OCI-LY1 (cell line): Measurements from ENCODE around the gene PTPN12.
"Not testable (repeated sequence)": the region's sequence is repeated elsewhere in the genome, so short reads cannot be mapped to it uniquely, and the experiment has no call there.

Experiments
- H2AFZ ChIP-seq: fragments of 200-600 bp; sonication (generic), shearing (Covaris generic); 2 replicates; pipeline ENCODE4 v1.6.0; 2014; ENCODE audit warnings: antibody characterized with exemption, mild to moderate bottlenecking, low read length
- H3F3A ChIP-seq: fragments of 200-600 bp; sonication (generic), shearing (Covaris generic); 2 replicates; pipeline ENCODE4 v1.6.0; 2014; ENCODE audit warnings: mild to moderate bottlenecking, antibody characterized with exemption, low read length, moderate library complexity; ENCODE audit not compliant: insufficient read depth
- H3K27ac ChIP-seq: fragments of 200-600 bp; sonication (generic); 2 replicates; pipeline ENCODE4 v1.5.1; 2014; ENCODE audit warnings: low read length, mixed run types, mild to moderate bottlenecking, low read depth; ENCODE audit not compliant: poor library complexity, severe bottlenecking
- H3K27me3 ChIP-seq: fragments of 200-600 bp; sonication (generic); 2 replicates; pipeline ENCODE4 v1.6.0; 2014; ENCODE audit warnings: antibody characterized with exemption, mild to moderate bottlenecking, low read length, moderate library complexity; ENCODE audit not compliant: insufficient read depth
- H3K36me3 ChIP-seq: fragments of 200-600 bp; sonication (generic); 2 replicates; pipeline ENCODE4 v1.6.1; 2014; ENCODE audit warnings: mild to moderate bottlenecking, antibody characterized with exemption, low read length, moderate library complexity, mixed read lengths; ENCODE audit not compliant: insufficient read depth
- H3K4me1 ChIP-seq: fragments of 200-600 bp; sonication (generic); 2 replicates; pipeline ENCODE4 v1.5.1; 2014; ENCODE audit warnings: mild to moderate bottlenecking, low read length, moderate library complexity; ENCODE audit not compliant: insufficient read depth, severe bottlenecking
- H3K4me2 ChIP-seq: fragments of 200-600 bp; sonication (generic), shearing (Covaris generic); 2 replicates; pipeline ENCODE4 v1.6.1; 2014; ENCODE audit warnings: low read length
- H3K4me3 ChIP-seq: fragments of 200-600 bp; sonication (generic); 2 replicates; pipeline ENCODE4 v1.5.1; 2014; ENCODE audit warnings: low read length, low read depth, mild to moderate bottlenecking, mixed read lengths; ENCODE audit not compliant: poor library complexity, severe bottlenecking
- H3K79me2 ChIP-seq: fragments of 200-600 bp; shearing (Covaris generic); 2 replicates; pipeline ENCODE4 v1.6.1; 2016; ENCODE audit warnings: mixed run types, low read length, mixed read lengths; ENCODE audit not compliant: insufficient read depth
- H3K9ac ChIP-seq: fragments of 200-600 bp; sonication (generic), shearing (Covaris generic); 2 replicates; pipeline ENCODE4 v1.6.1; 2014; ENCODE audit warnings: mild to moderate bottlenecking, low read length, mixed read lengths
- H3K9me2 ChIP-seq: fragments of 200-600 bp; sonication (generic), shearing (Covaris generic); 2 replicates; pipeline ENCODE4 v1.6.1; 2014; ENCODE audit warnings: low read depth, mild to moderate bottlenecking, low read length, mixed read lengths
- H3K9me3 ChIP-seq: fragments of 200-600 bp; shearing (Covaris generic); 2 replicates; pipeline ENCODE4 v1.6.1; 2014; ENCODE audit warnings: low read length, mixed read lengths
- H4K20me1 ChIP-seq: fragments of 200-600 bp; sonication (generic), shearing (Covaris generic); 2 replicates; pipeline ENCODE4 v1.6.0; 2016; ENCODE audit warnings: mild to moderate bottlenecking, low read length; ENCODE audit not compliant: insufficient read depth
- CTCF ChIP-seq: fragments of 200-600 bp; sonication (generic), shearing (Covaris generic); IDR thresholded peaks from 2 replicates; pipeline ENCODE4 v1.5.1; 2017; ENCODE audit warnings: mild to moderate bottlenecking, antibody characterized with exemption, low read length, moderate library complexity, mixed read lengths
- EZH2 ChIP-seq: fragments of 200-600 bp; sonication (generic), shearing (Covaris generic); IDR thresholded peaks from 2 replicates; pipeline ENCODE4 v1.8.0; 2017; ENCODE audit warnings: borderline replicate concordance, mixed run types, mild to moderate bottlenecking, antibody characterized with exemption, low read length, moderate library complexity, mixed read lengths

PTPN12 gene

GRCh38 chr7:77538281-77539212 is 1.5 kb downstream of the PTPN12 start:
- Histone ChIP-seq H3K4me3 (peak overlapping the region; percentile 75), H2AFZ (no peak overlapping the region), H3K36me3 (no peaks in the 10 kb centered on the region), H3K9ac (peak overlapping the region; percentile 70), H4K20me1 (no peaks in the 10 kb centered on the region), H3K27ac (no peak overlapping the region), H3F3A (no peaks in the 10 kb centered on the region), H3K27me3 (no peaks in the 10 kb centered on the region), H3K4me2 (peak overlapping the region; percentile 98), H3K79me2 (no peaks in the 10 kb centered on the region), H3K9me2 (no peaks in the 10 kb centered on the region), H3K4me1 (peaks cover 18% of the 10 kb centered on the region), H3K9me3 (no peaks in the 10 kb centered on the region)
- no peak for TF ChIP-seq EZH2
- no peak for TF ChIP-seq CTCF

GRCh38 chr7:77540402-77540822 is 3.3 kb downstream of the PTPN12 start:
- no peaks in the 10 kb centered on the region for H4K20me1 ChIP-seq
- H2AFZ ChIP-seq: no peak overlapping the region
- H3K4me2 ChIP-seq: no peak overlapping the region
- H3K4me1 ChIP-seq: peaks cover 18% of the 10 kb centered on the region
- no peaks in the 10 kb centered on the region for H3K9me2 ChIP-seq
- no peaks in the 10 kb centered on the region for H3K27me3 ChIP-seq
- H3K36me3 ChIP-seq: no peaks in the 10 kb centered on the region
- no peaks in the 10 kb centered on the region for H3K79me2 ChIP-seq
- no peak overlapping the region for H3K27ac ChIP-seq
- H3K4me3 ChIP-seq: no peak overlapping the region
- TF ChIP-seq CTCF (no peak), EZH2 (no peak)
- H3K9me3 ChIP-seq: no peaks in the 10 kb centered on the region
- H3F3A ChIP-seq: no peaks in the 10 kb centered on the region
- H3K9ac ChIP-seq: no peak overlapping the region

- H3K9me2 ChIP-seq, H3K27ac ChIP-seq, H3K9ac ChIP-seq, H3K36me3 ChIP-seq, H2AFZ ChIP-seq, H3F3A ChIP-seq, H3K27me3 ChIP-seq, H3K4me3 ChIP-seq, H4K20me1 ChIP-seq, H3K9me3 ChIP-seq, H3K79me2 ChIP-seq, H3K4me2 ChIP-seq: not testable (repeated sequence)
- peaks cover 13% of the 10 kb centered on the region for H3K4me1 ChIP-seq
These were observed 3.9 kb downstream of the PTPN12 start for GRCh38 chr7:77540993-77541392.

- H4K20me1 ChIP-seq: no peaks in the 10 kb centered on the region
- H3K27me3 ChIP-seq: no peaks in the 10 kb centered on the region
- no peak overlapping the region for H3K9ac ChIP-seq
- H3K79me2 ChIP-seq: no peaks in the 10 kb centered on the region
- H2AFZ ChIP-seq: no peak overlapping the region
- H3K9me3 ChIP-seq: no peaks in the 10 kb centered on the region
- H3K27ac ChIP-seq: no peak overlapping the region
- H3K9me2 ChIP-seq: no peaks in the 10 kb centered on the region
- no peaks in the 10 kb centered on the region for H3K36me3 ChIP-seq
- TF ChIP-seq CTCF (no peak), EZH2 (no peak)
- no peak overlapping the region for H3K4me3 ChIP-seq
- no peak overlapping the region for H3K4me2 ChIP-seq
- H3K4me1 ChIP-seq: peaks cover 13% of the 10 kb centered on the region
- no peaks in the 10 kb centered on the region for H3F3A ChIP-seq
These were observed 5.3 kb downstream of the PTPN12 start for GRCh38 chr7:77542409-77542808.
